Keratinocyte (primary cell): ENCODE data around the gene FAAP20. TPM values are rescaled to one million over a fixed set of nuclear protein-coding genes. Genes with fewer than 3 reads are reported as not detected.

Source experiments
- DNase-seq: peaks from one replicate; pipeline ENCODE4 v3.0.0-alpha.2; 2011; ENCODE audit warnings: low read depth, missing footprints, low spot score
- FAIRE-seq: peaks from 2 replicates; lab custom pipeline; 2011; peaks lifted over from hg19 to GRCh38; lab: Jason Lieb, UNC
- H2AFZ ChIP-seq: 2 replicates; pipeline ENCODE4 v1.6.0; 2012; ENCODE audit warnings: low read length, control low read depth, inconsistent platforms; ENCODE audit not compliant: control insufficient read depth
- H3K27ac ChIP-seq: 2 replicates; pipeline ENCODE4 v1.5.1; 2011; ENCODE audit warnings: low read length; ENCODE audit not compliant: control insufficient read depth, insufficient read depth
- H3K27me3 ChIP-seq: 3 replicates; pipeline ENCODE4 v1.6.0; 2011; ENCODE audit warnings: low read length; ENCODE audit not compliant: control insufficient read depth, insufficient read depth; ENCODE audit errors: extremely low read depth
- H3K36me3 ChIP-seq, 2 experiments: 2 replicates in 1 of 2; 3 replicates in 1 of 2; pipeline ENCODE4 v1.5.1; 2011; ENCODE audit warnings: low read length in 2 of 2, mild to moderate bottlenecking in 1 of 2; ENCODE audit not compliant: control insufficient read depth in 2 of 2, insufficient read depth in 2 of 2; ENCODE audit errors: extremely low read depth in 1 of 2
- H3K4me1 ChIP-seq: 3 replicates; pipeline ENCODE4 v1.5.1; 2011; ENCODE audit warnings: low read length; ENCODE audit not compliant: control insufficient read depth, insufficient read depth; ENCODE audit errors: extremely low read depth
- H3K4me2 ChIP-seq: 3 replicates; pipeline ENCODE4 v1.6.0; 2011; ENCODE audit warnings: low read depth, low read length; ENCODE audit not compliant: control insufficient read depth, insufficient read depth; ENCODE audit errors: extremely low read depth
- H3K4me3 ChIP-seq, 3 experiments: fragments of 200-600 bp in 1 of 3; sonication (generic) in 1 of 3; 2 replicates in 2 of 3; 3 replicates in 1 of 3; pipeline ENCODE4 v1.5.1; 2011 to 2016; ENCODE audit warnings: low read length in 3 of 3, mild to moderate bottlenecking in 3 of 3, control low read depth in 2 of 3, inconsistent platforms in 1 of 3, low read depth in 1 of 3, mixed read lengths in 1 of 3, mixed run types in 1 of 3, moderate library complexity in 1 of 3; ENCODE audit not compliant: control insufficient read depth in 2 of 3, insufficient read depth in 2 of 3; ENCODE audit errors: extremely low read depth in 1 of 3
- H3K79me2 ChIP-seq: 2 replicates; pipeline ENCODE4 v1.6.0; 2012; ENCODE audit warnings: low read length; ENCODE audit not compliant: control insufficient read depth, insufficient read depth
- H3K9ac ChIP-seq: 3 replicates; pipeline ENCODE4 v1.6.0; 2011; ENCODE audit warnings: low read length; ENCODE audit not compliant: control insufficient read depth, insufficient read depth; ENCODE audit errors: extremely low read depth
- H3K9me1 ChIP-seq: 3 replicates; pipeline ENCODE4 v1.6.0; 2011; ENCODE audit warnings: low read length; ENCODE audit not compliant: control insufficient read depth, insufficient read depth; ENCODE audit errors: extremely low read depth
- H3K9me3 ChIP-seq: 2 replicates; pipeline ENCODE4 v1.5.1; 2012; ENCODE audit warnings: low read depth, low read length; ENCODE audit not compliant: control insufficient read depth
- H4K20me1 ChIP-seq: 3 replicates; pipeline ENCODE4 v1.6.0; 2011; ENCODE audit warnings: low read length; ENCODE audit not compliant: control insufficient read depth, insufficient read depth; ENCODE audit errors: extremely low read depth
- CTCF ChIP-seq, 3 experiments: IDR thresholded peaks in 1 of 3; conservative IDR thresholded peaks in 1 of 3; optimal IDR thresholded peaks in 1 of 3; 2 replicates in 2 of 3; 3 replicates in 1 of 3; pipeline versions ENCODE3 to v1.5.1; 2011; ENCODE audit warnings: low read length in 3 of 3, mild to moderate bottlenecking in 3 of 3, moderate library complexity in 2 of 3, control low read depth in 1 of 3, inconsistent platforms in 1 of 3; ENCODE audit not compliant: insufficient read depth in 2 of 3; ENCODE audit errors: extremely low read depth in 1 of 3
- EZH2 ChIP-seq: IDR thresholded peaks from one replicate; pipeline ENCODE4 v1.6.1; 2012; ENCODE audit warnings: inconsistent platforms, mild to moderate bottlenecking, low read length, moderate library complexity
- dilution Hi-C: fragments of 300-500 bp; cut with MboI; formaldehyde crosslinking; loops from one replicate; pipeline ENCODE4 v1.7.0; 2020; ENCODE audit warnings: low sequenced_read_pairs; ENCODE audit not compliant: extremely low pct_ligation_motif_present
- polyA plus RNA-seq, 5 experiments: library from polyadenylated mRNA; depleted of rRNA in 3 of 5; stranded (reverse) in 3 of 5; stranded (forward) in 1 of 5; unstranded in 1 of 5; fragments of >200 nt; gene quantifications; 1 replicate in 1 of 5; 2 replicates in 3 of 5; 3 replicates in 1 of 5; pipeline versions ENCODE4 v1.2.1 to v1.2.3, GENCODE V29; 2011 to 2012; ENCODE audit warnings: missing spikeins in 2 of 5, low read depth in 1 of 5, low replicate concordance in 1 of 5

Gene FAAP20
- polyA plus RNA-seq, 1 donor (not counting 4 experiments of a cell fraction or from before 2014, with no cell fraction given) = 7.3 TPM

GRCh38 chr1:2163205-2163604, 31.4 kb downstream of the FAAP20 start:
- FAIRE-seq = no peak
- peaks cover 0 to 6% of the 10 kb centered on the region in 2 experiments for H3K36me3 ChIP-seq
- dilution Hi-C loops = no loop called here

GRCh38 chr1:2160451-2161300, 33.9 kb downstream of the FAAP20 start:
- H3K36me3 ChIP-seq = peaks cover 0 to 12% of the 10 kb centered on the region in 2 experiments
- H3K27ac ChIP-seq = no peak overlapping the region
- H3K4me1 ChIP-seq = no peaks in the 10 kb centered on the region
- no peaks in the 10 kb centered on the region for H3K27me3 ChIP-seq
- H4K20me1 ChIP-seq = no peaks in the 10 kb centered on the region
- no peak overlapping the region for H3K4me2 ChIP-seq
- no peaks in the 10 kb centered on the region for H3K9me3 ChIP-seq
- dilution Hi-C loops = no loop called here
- FAIRE-seq = no peak
- no peak for DNase-seq
- no peaks in the 10 kb centered on the region for H3K79me2 ChIP-seq
- no peaks in the 10 kb centered on the region for H3K9me1 ChIP-seq
- H3K9ac ChIP-seq = no peak overlapping the region
- no peak for TF ChIP-seq CTCF (optimal IDR thresholded peaks at IDR 0.05 in 1 of 3, IDR thresholded peaks at IDR 0.05 in 1 of 3, conservative IDR thresholded peaks at IDR 0.05 in 1 of 3; ENCODE audit: extremely low read depth in 1 of 3, insufficient read depth in 2 of 3, low read length in 3 of 3)
- no peak for TF ChIP-seq EZH2
- no peak overlapping the region for H2AFZ ChIP-seq
- no peak overlapping the region for H3K4me3 ChIP-seq

More at GRCh38 chr1:2163205-2163604, 31.4 kb downstream of the FAAP20 start:
- H3K27me3 ChIP-seq = no peaks in the 10 kb centered on the region
- H3K79me2 ChIP-seq = no peaks in the 10 kb centered on the region
- TF ChIP-seq EZH2 = no peak
- no peak for TF ChIP-seq CTCF (optimal IDR thresholded peaks at IDR 0.05 in 1 of 3, IDR thresholded peaks at IDR 0.05 in 1 of 3, conservative IDR thresholded peaks at IDR 0.05 in 1 of 3; ENCODE audit: extremely low read depth in 1 of 3, insufficient read depth in 2 of 3, low read length in 3 of 3)
- H3K9ac ChIP-seq = no peak overlapping the region
- H3K9me1 ChIP-seq = no peaks in the 10 kb centered on the region
- no peaks in the 10 kb centered on the region for H3K4me1 ChIP-seq
- H3K4me3 ChIP-seq = no peak overlapping the region
- no peaks in the 10 kb centered on the region for H3K9me3 ChIP-seq
- H2AFZ ChIP-seq = no peak overlapping the region
- DNase-seq = no peak
- H3K27ac ChIP-seq = no peak overlapping the region
- H3K4me2 ChIP-seq = no peak overlapping the region
- H4K20me1 ChIP-seq = no peaks in the 10 kb centered on the region
